Lower leg skin (tissue), 3 donors: ENCODE data around the gene SSH3.

ENCODE experiments used
- CTCF ChIP-seq, 3 donors: fragments of 450-650 bp; IDR thresholded peaks; one replicate each; pipeline ENCODE4 v1.5.1; 2016; ENCODE audit warnings: antibody characterized with exemption in 3 of 3, mild to moderate bottlenecking in 3 of 3, moderate library complexity in 2 of 3
- POLR2A ChIP-seq, 2 donors: fragments of 450-650 bp; IDR thresholded peaks; one replicate each; pipeline ENCODE4 v1.6.1; 2016 to 2017; ENCODE audit warnings: antibody characterized with exemption in 2 of 2, mild to moderate bottlenecking in 1 of 2, moderate library complexity in 1 of 2

- TF ChIP-seq POLR2A (IDR thresholded peaks at IDR 0.05) (no peak), CTCF (IDR thresholded peaks at IDR 0.05) (no peak)
Observed at GRCh38 chr11:67349036-67349435, 45.7 kb downstream of the SSH3 start.
